ENCODE measurements around the gene PTPN1.
A peak's percentile ranks its signal among the peaks of the same experiment; 100 is the strongest.

DNA sequence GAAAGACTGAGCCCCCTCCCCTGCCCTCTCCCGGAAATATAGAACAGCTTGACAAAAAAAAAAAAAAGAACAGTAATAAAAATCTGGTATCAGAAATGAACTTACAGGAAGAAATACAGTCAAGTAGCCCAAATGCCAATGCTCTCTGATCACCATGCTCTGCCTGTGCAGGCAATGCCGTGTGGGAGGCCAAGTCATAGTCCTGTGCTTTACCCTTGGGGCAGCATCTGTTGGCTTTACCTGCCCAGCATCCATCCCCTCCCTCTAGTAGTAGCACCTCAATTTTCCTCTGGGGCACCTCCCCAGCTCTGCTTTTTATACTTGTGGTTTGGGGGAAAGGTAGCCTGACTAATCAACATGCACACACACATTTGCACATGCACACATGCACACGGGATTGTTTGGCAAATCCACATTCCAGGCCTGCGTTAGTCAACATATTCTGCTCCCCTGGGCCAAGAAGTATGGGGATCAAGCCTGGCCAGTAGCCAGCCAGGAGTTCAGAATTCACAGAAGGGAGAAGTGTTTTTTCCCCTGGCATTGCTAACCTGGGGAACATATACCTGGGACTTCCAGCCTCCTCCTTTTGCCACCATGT is 111.0 kb downstream of the PTPN1 start:
- TF ChIP-seq CTCF (IDR thresholded peaks at IDR 0.05; ENCODE audit: low read depth, low read length, missing input control) (no peak), NR2F2 (IDR thresholded peaks at IDR 0.05) (peak; percentile 28), TAF1 (conservative IDR thresholded peaks at IDR 0.05) (no peak), EGR1 (IDR thresholded peaks at IDR 0.05; ENCODE audit: low read depth in 2 of 2) (no peak), JUND (IDR thresholded peaks at IDR 0.05) (no peak)
- TF ChIP-seq, protein P1, sequence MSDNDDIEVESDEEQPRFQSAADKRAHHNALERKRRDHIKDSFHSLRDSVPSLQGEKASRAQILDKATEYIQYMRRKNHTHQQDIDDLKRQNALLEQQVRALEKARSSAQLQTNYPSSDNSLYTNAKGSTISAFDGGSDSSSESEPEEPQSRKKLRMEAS (IDR thresholded peaks at IDR 0.05), result no peak
